C4-2B (cell line): ENCODE measurements around the gene DPYSL3.

Source experiments
- H3K27ac ChIP-seq: fragments of 450-650 bp; 2 replicates; pipeline ENCODE4 v1.5.1; 2017
- CTCF ChIP-seq: fragments of 450-650 bp; conservative IDR thresholded peaks from 2 replicates; pipeline ENCODE4 v1.5.1; 2017; ENCODE audit warnings: mild to moderate bottlenecking
- ZFX ChIP-seq: fragments of 450-650 bp; IDR thresholded peaks from 2 replicates; pipeline ENCODE4 v1.6.1; 2017

The DPYSL3 gene

GRCh38 chr5:147437161-147437596 lies 72.7 kb downstream of the DPYSL3 start:
- no peak overlapping the region for H3K27ac ChIP-seq

GRCh38 chr5:147436596-147436995 lies 73.3 kb downstream of the DPYSL3 start:
- H3K27ac ChIP-seq, result no peak overlapping the region
- TF ChIP-seq CTCF (no peak), ZFX (no peak)

More at GRCh38 chr5:147437161-147437596, 72.7 kb downstream of the DPYSL3 start:
- TF ChIP-seq ZFX (no peak), CTCF (no peak)

GRCh38 chr5:147434049-147434448 lies 75.8 kb downstream of the DPYSL3 start:
- no peak overlapping the region for H3K27ac ChIP-seq
- TF ChIP-seq CTCF (no peak), ZFX (no peak)

- TF ChIP-seq CTCF (no peak), ZFX (no peak)
- no peak overlapping the region for H3K27ac ChIP-seq
Observed at GRCh38 chr5:147432323-147432722, 77.5 kb downstream of the DPYSL3 start.

GRCh38 chr5:147431586-147431985 lies 78.3 kb downstream of the DPYSL3 start:
- TF ChIP-seq CTCF (no peak), ZFX (no peak)
- H3K27ac ChIP-seq, result no peak overlapping the region

GRCh38 chr5:147430628-147431027 lies 79.2 kb downstream of the DPYSL3 start:
- H3K27ac ChIP-seq, result no peak overlapping the region
- TF ChIP-seq CTCF (no peak), ZFX (no peak)

GRCh38 chr5:147427521-147428401 lies 82.1 kb downstream of the DPYSL3 start:
- no peak overlapping the region for H3K27ac ChIP-seq
- TF ChIP-seq ZFX (no peak), CTCF (no peak)
